ENCODE measurements around the gene GBX2. TPM values are rescaled to one million over a fixed set of nuclear protein-coding genes. Genes with fewer than 3 reads are reported as not detected.

Gene GBX2
- total and polyA plus RNA-seq, 2 of the 8 experiments (the other 6 are each of a cell fraction or from before 2014, with no cell fraction given) = 0.38 to 0.89 TPM

GRCh38 chr2:236164925-236165841 is 3.0 kb downstream of the GBX2 start (continued):
- TF ChIP-seq BCL11A (IDR thresholded peaks at IDR 0.05; ENCODE audit: low read depth in 2 of 2, low read length in 2 of 2) (no peak), SIRT6 (IDR thresholded peaks at IDR 0.05; ENCODE audit: low read length) (no peak), CEBPB (IDR thresholded peaks at IDR 0.05; ENCODE audit: low read depth, low read length) (no peak), GABPA (IDR thresholded peaks at IDR 0.05; ENCODE audit: borderline replicate concordance, insufficient read depth, low read length) (no peak), CBX8 (IDR thresholded peaks at IDR 0.05; ENCODE audit: borderline replicate concordance, low read depth, low read length) (peak; percentile 56; the same call in 1 of the 2 replicates), TCF12 (IDR thresholded peaks at IDR 0.05; ENCODE audit: low read depth, low read length) (no peak), NRF1 (IDR thresholded peaks at IDR 0.05; ENCODE audit: low read depth, low read length) (no peak), CHD2 (IDR thresholded peaks at IDR 0.05; ENCODE audit: low read length) (no peak), KDM4A (IDR thresholded peaks at IDR 0.05; ENCODE audit: low read depth, low read length, severe bottlenecking) (no peak), SP1 (IDR thresholded peaks at IDR 0.05; ENCODE audit: low read depth, low read length) (no peak), SUZ12 (IDR thresholded peaks at IDR 0.05; ENCODE audit: low read length) (no peak), USF2 (IDR thresholded peaks at IDR 0.05; ENCODE audit: low read length) (no peak), BRCA1 (IDR thresholded peaks at IDR 0.05; ENCODE audit: low read depth, low read length) (no peak), SIN3A (conservative IDR thresholded peaks at IDR 0.05 in 1 of 2, IDR thresholded peaks at IDR 0.05 in 1 of 2; ENCODE audit: low read depth in 1 of 2, low read length in 2 of 2) (no peak), RAD21 (IDR thresholded peaks at IDR 0.05 in 1 of 2, conservative IDR thresholded peaks at IDR 0.05 in 1 of 2; ENCODE audit: low read depth in 2 of 2, low read length in 2 of 2) (no peak)

Measured in H1 (cell line).